Right lobe of liver (tissue), 6 donors: ENCODE measurements around the gene ENTPD2. TPM values are rescaled to one million over a fixed set of nuclear protein-coding genes. Genes with fewer than 3 reads are reported as not detected.

ENCODE experiments used
- ATAC-seq, 4 donors: fragments of 200-7000 bp; cut with Tn5 transposase; one replicate each; pipeline ENCODE4 v1.9.1; 2020; ENCODE audit warnings: mild to moderate bottlenecking in 4 of 4, moderate library complexity in 4 of 4
- DNase-seq, 3 donors: peaks; one replicate each; pipeline ENCODE4 v3.0.0-alpha.2; 2020
- H3K27ac ChIP-seq, 3 donors: fragments of 200-600 bp; one replicate each; pipeline ENCODE4 v1.8.0; 2022
- H3K27me3 ChIP-seq, 2 donors: fragments of 200-600 bp; one replicate each; pipeline ENCODE4 v1.8.0; 2022
- H3K36me3 ChIP-seq, 4 donors: fragments of 200-600 bp; sonication (generic) in 1 of 4; one replicate each; pipeline versions ENCODE4 v1.5.1 to v1.8.0; 2017 to 2022; ENCODE audit warnings: control low read depth in 1 of 4
- H3K4me1 ChIP-seq, 4 donors: fragments of 200-600 bp; sonication (generic) in 1 of 4; one replicate each; pipeline versions ENCODE4 v1.5.1 to v1.8.0; 2017 to 2022; ENCODE audit warnings: control low read depth in 1 of 4
- H3K4me3 ChIP-seq, 3 donors: fragments of 200-600 bp; one replicate each; pipeline ENCODE4 v1.8.0; 2022
- H3K9me3 ChIP-seq, 4 donors: fragments of 200-600 bp; sonication (generic) in 1 of 4; one replicate each; pipeline versions ENCODE4 v1.5.1 to v1.8.0; 2017 to 2022; ENCODE audit warnings: control low read depth in 1 of 4
- POLR2A ChIP-seq: fragments of 450-650 bp; IDR thresholded peaks from one replicate; pipeline ENCODE4 v1.6.1; 2017; ENCODE audit warnings: antibody characterized with exemption, mild to moderate bottlenecking
- WGBS: methylation state at CpG from one replicate; pipeline ENCODE4 v1.1.6; 2018; ENCODE audit warnings: low coverage, low lambda C conversion rate; ENCODE audit not compliant: insufficient coverage; ENCODE audit errors: missing lambda C conversion rate; 5-methylcytosine and 5-hydroxymethylcytosine counted together
- intact Hi-C, 2 donors: fragments of 100-400 bp; cut with DNase I; formaldehyde crosslinking; loops; one replicate each; pipeline versions ENCODE4 v1.11.2 to v1.14.1; 2022
- total RNA-seq, 6 experiments: library from RNA; depleted of rRNA in 2 of 6; stranded (reverse); fragments of >200 nt in 2 of 6; fragmentation: NEBNext Ultra II Directional in 3 of 6; extraction: Animal tissue kit (Norgen Biotek cat#: 25700) in 3 of 6; gene quantifications; one replicate each; pipeline versions ENCODE4 v1.1.0 to v1.2.4, GENCODE V29; 2016 to 2023
- TF ChIP-seq, protein P1 (sequence below), 4 donors: fragments of 200-600 bp in 3 of 4; fragments of 450-650 bp in 1 of 4; IDR thresholded peaks; one replicate each; pipeline versions ENCODE4 v1.5.1 to v1.8.0; 2016 to 2022; ENCODE audit warnings: antibody characterized with exemption in 4 of 4, mild to moderate bottlenecking in 2 of 4
- donor health status: DM: no; HTN: yes; CAD: no.
- donor health status: DM: no; HTN: no; CAD: no.
- donor health status: DM: no; HTN: no; CAD: no.
- donor health status: DM: no; HTN: yes; CAD: no.
- donor health status: DM: no; HTN: yes; CAD: no.

The ENTPD2 gene
- total RNA-seq, 6 experiments from 2014 or later: 0.50 to 2.1 (median 0.80) TPM

DNA sequence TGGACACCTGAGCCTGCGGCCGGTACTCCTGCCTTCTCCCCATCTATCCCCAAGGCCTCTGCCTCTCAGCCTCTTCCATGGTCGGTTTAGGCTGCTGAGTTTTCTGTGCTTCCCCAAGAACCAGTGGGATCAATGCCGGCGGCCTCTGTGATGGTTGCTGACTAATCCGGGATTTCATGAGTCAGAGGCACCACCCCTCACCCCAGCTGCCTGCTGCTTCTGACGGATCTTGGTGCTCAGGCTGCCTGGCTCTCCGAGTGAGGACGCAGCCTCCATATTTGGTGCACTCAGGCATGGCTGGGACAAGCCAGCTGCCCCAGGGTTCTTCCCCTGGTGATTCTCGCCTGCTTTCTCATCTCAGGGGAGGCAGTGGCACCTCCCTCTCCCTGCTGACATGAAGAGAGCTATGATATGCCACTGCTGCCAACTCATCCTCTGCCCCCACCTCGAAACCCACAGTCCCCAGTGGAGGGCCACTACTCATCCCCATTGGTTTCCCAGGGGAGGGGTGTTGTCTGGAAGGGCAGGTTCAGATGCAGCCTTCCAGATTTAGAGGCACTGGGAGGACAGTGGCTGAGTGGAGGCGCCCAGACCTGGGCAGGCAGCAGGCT lies 29.6 kb upstream of the ENTPD2 start:
- WGBS: 74% methylated on average over 4 of the region's 12 CpGs
- DNase-seq (no peak), ATAC-seq (no peak)
- peaks cover 0 to 17% (median 8%) of the 10 kb centered on the region in 4 donors for H3K4me1 ChIP-seq
- peaks cover 0 to 4% (median 0%) of the 10 kb centered on the region in 4 donors for H3K36me3 ChIP-seq
- H3K27ac ChIP-seq: no peak overlapping the region
- no peak overlapping the region for H3K4me3 ChIP-seq
- intact Hi-C loops: no loop called here
- H3K9me3 ChIP-seq: no peaks in the 10 kb centered on the region
- H3K27me3 ChIP-seq: peaks cover 0 to 6% of the 10 kb centered on the region in 2 donors
- TF ChIP-seq POLR2A: no peak
- TF ChIP-seq, protein P1, sequence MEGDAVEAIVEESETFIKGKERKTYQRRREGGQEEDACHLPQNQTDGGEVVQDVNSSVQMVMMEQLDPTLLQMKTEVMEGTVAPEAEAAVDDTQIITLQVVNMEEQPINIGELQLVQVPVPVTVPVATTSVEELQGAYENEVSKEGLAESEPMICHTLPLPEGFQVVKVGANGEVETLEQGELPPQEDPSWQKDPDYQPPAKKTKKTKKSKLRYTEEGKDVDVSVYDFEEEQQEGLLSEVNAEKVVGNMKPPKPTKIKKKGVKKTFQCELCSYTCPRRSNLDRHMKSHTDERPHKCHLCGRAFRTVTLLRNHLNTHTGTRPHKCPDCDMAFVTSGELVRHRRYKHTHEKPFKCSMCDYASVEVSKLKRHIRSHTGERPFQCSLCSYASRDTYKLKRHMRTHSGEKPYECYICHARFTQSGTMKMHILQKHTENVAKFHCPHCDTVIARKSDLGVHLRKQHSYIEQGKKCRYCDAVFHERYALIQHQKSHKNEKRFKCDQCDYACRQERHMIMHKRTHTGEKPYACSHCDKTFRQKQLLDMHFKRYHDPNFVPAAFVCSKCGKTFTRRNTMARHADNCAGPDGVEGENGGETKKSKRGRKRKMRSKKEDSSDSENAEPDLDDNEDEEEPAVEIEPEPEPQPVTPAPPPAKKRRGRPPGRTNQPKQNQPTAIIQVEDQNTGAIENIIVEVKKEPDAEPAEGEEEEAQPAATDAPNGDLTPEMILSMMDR (IDR thresholded peaks at IDR 0.05): no peak

- H3K27ac ChIP-seq: no peak overlapping the region
- intact Hi-C loops: no loop called here
Observed at GRCh38 chr9:137082925-137083290, 29.0 kb upstream of the ENTPD2 start.

GRCh38 chr9:137082222-137082924 lies 28.5 kb upstream of the ENTPD2 start:
- no CpG with 5 or more reads among the region's 16 CpGs for WGBS
- no peak for TF ChIP-seq POLR2A
- TF ChIP-seq, protein P1 (IDR thresholded peaks at IDR 0.05): no peak
- no peak for ATAC-seq
- peaks cover 0 to 4% (median 0%) of the 10 kb centered on the region in 4 donors for H3K36me3 ChIP-seq
- peaks cover 0 to 17% (median 5%) of the 10 kb centered on the region in 4 donors for H3K4me1 ChIP-seq
- H3K27me3 ChIP-seq: peaks cover 0 to 7% of the 10 kb centered on the region in 2 donors
- no peak overlapping the region for H3K27ac ChIP-seq
- DNase-seq: no peak
- intact Hi-C loops: no loop called here
- H3K4me3 ChIP-seq: no peak overlapping the region
- no peaks in the 10 kb centered on the region for H3K9me3 ChIP-seq

More at GRCh38 chr9:137082925-137083290, 29.0 kb upstream of the ENTPD2 start:
- TF ChIP-seq, protein P1 (IDR thresholded peaks at IDR 0.05): no peak
- no peak for TF ChIP-seq POLR2A
- Histone ChIP-seq H3K36me3 (peaks cover 0 to 4% (median 0%) of the 10 kb centered on the region in 4 donors), H3K27me3 (peaks cover 0 to 7% of the 10 kb centered on the region in 2 donors), H3K4me1 (peaks cover 0 to 21% (median 8%) of the 10 kb centered on the region in 4 donors), H3K4me3 (no peak overlapping the region), H3K9me3 (no peaks in the 10 kb centered on the region)
- DNase-seq: no peak
- ATAC-seq: no peak
- no CpG with 5 or more reads among the region's 8 CpGs for WGBS

GRCh38 chr9:137080260-137081122 lies 26.6 kb upstream of the ENTPD2 start:
- no peak for TF ChIP-seq POLR2A
- TF ChIP-seq, protein P1 (IDR thresholded peaks at IDR 0.05): no peak
- H3K27ac ChIP-seq: no peak overlapping the region
- H3K9me3 ChIP-seq: no peaks in the 10 kb centered on the region
- intact Hi-C loops: no loop called here
- peaks cover 0 to 4% (median 0%) of the 10 kb centered on the region in 4 donors for H3K36me3 ChIP-seq
- no peak for ATAC-seq
- H3K27me3 ChIP-seq: peaks cover 0 to 16% of the 10 kb centered on the region in 2 donors
- DNase-seq: no peak
- no CpG with 5 or more reads among the region's 24 CpGs for WGBS
- H3K4me1 ChIP-seq: peaks cover 0 to 10% (median under 1%) of the 10 kb centered on the region in 4 donors
- H3K4me3 ChIP-seq: no peak overlapping the region
